Measurements from ENCODE around the gene SNX27. TPM values are rescaled to one million over a fixed set of nuclear protein-coding genes. Genes with fewer than 3 reads are reported as not detected.
"Not testable (repeated sequence)": the region's sequence is repeated elsewhere in the genome, so short reads cannot be mapped to it uniquely, and the experiment has no call there.

Gene SNX27
- total RNA-seq, 1 donor from 2014 or later, result 27.9 TPM

- DNase-seq (ENCODE audit: low read depth), result no peak
Measured at GRCh38 chr1:151638074-151638775, 26.4 kb downstream of the SNX27 start.

- DNase-seq (ENCODE audit: low read depth), result no peak
Measured at GRCh38 chr1:151638812-151639211, 27.0 kb downstream of the SNX27 start.

- peak; percentile 52 for DNase-seq (ENCODE audit: low read depth)
Measured at GRCh38 chr1:151639466-151639865, 27.6 kb downstream of the SNX27 start.

- DNase-seq (ENCODE audit: low read depth), result no peak
Measured at GRCh38 chr1:151641229-151641628, 29.4 kb downstream of the SNX27 start.

GRCh38 chr1:151643085-151643484, 31.2 kb downstream of the SNX27 start:
- DNase-seq (ENCODE audit: low read depth), result not testable (repeated sequence)

- DNase-seq (ENCODE audit: low read depth), result no peak
Measured at GRCh38 chr1:151644001-151644400, 32.2 kb downstream of the SNX27 start.

- DNase-seq (ENCODE audit: low read depth), result no peak
Measured at GRCh38 chr1:151653397-151653796, 41.5 kb downstream of the SNX27 start.

- no peak for DNase-seq (ENCODE audit: low read depth)
Measured at GRCh38 chr1:151655371-151655770, 43.5 kb downstream of the SNX27 start.

GRCh38 chr1:151661751-151662150, 49.9 kb downstream of the SNX27 start:
- no peak for DNase-seq (ENCODE audit: low read depth)

- peak; percentile 45 for DNase-seq (ENCODE audit: low read depth)
Measured at GRCh38 chr1:151668090-151668489, 56.2 kb downstream of the SNX27 start.

- not testable (repeated sequence) for DNase-seq (ENCODE audit: low read depth)
Measured at GRCh38 chr1:151670036-151670675, 58.3 kb downstream of the SNX27 start.

GRCh38 chr1:151673407-151673806, 61.6 kb downstream of the SNX27 start:
- DNase-seq (ENCODE audit: low read depth), result no peak

GRCh38 chr1:151680391-151680790, 68.5 kb downstream of the SNX27 start:
- DNase-seq (ENCODE audit: low read depth), result no peak

GRCh38 chr1:151680826-151681225, 69.0 kb downstream of the SNX27 start:
- DNase-seq (ENCODE audit: low read depth), result peak; percentile 58

GRCh38 chr1:151681923-151682322, 70.1 kb downstream of the SNX27 start:
- no peak for DNase-seq (ENCODE audit: low read depth)

GRCh38 chr1:151682901-151683300, 71.1 kb downstream of the SNX27 start:
- not testable (repeated sequence) for DNase-seq (ENCODE audit: low read depth)

- no peak for DNase-seq (ENCODE audit: low read depth)
Measured at GRCh38 chr1:151684128-151684527, 72.3 kb downstream of the SNX27 start.

GRCh38 chr1:151686561-151686960, 74.7 kb downstream of the SNX27 start:
- DNase-seq (ENCODE audit: low read depth), result no peak

- no peak for DNase-seq (ENCODE audit: low read depth)
Measured at GRCh38 chr1:151689494-151689893, 77.6 kb downstream of the SNX27 start.

- no peak for DNase-seq (ENCODE audit: low read depth)
Measured at GRCh38 chr1:151692226-151692625, 80.4 kb downstream of the SNX27 start.

GRCh38 chr1:151693057-151693651, 81.3 kb downstream of the SNX27 start:
- peak; percentile 29 for DNase-seq (ENCODE audit: low read depth)

GRCh38 chr1:151701515-151701914, 89.7 kb downstream of the SNX27 start:
- DNase-seq (ENCODE audit: low read depth), result no peak

GRCh38 chr1:151702936-151703335, 91.1 kb downstream of the SNX27 start:
- no peak for DNase-seq (ENCODE audit: low read depth)
